Kidney (tissue), 14 donors: ENCODE results near the gene MRPS23. TPM values are rescaled to one million over a fixed set of nuclear protein-coding genes. Genes with fewer than 3 reads are reported as not detected.

Source experiments
- DNase-seq, 5 donors: peaks; one replicate each; pipeline ENCODE4 v3.0.0-alpha.2; 2013 to 2020
- FAIRE-seq: peaks from 2 replicates; lab custom pipeline; 2012; peaks lifted over from hg19 to GRCh38; lab: Jason Lieb, UNC
- H3K27ac ChIP-seq, 2 donors: one replicate each; pipeline ENCODE4 v1.7.0; 2013; ENCODE audit warnings: low read depth in 2 of 2, low read length in 2 of 2, inconsistent platforms in 1 of 2
- H3K27me3 ChIP-seq: one replicate; pipeline ENCODE4 v1.7.1; 2013; ENCODE audit warnings: low read length, inconsistent platforms; ENCODE audit not compliant: control insufficient read depth, insufficient read depth
- H3K36me3 ChIP-seq, 3 donors: one replicate each; pipeline versions ENCODE4 v1.7.0 to v1.7.1; 2013; ENCODE audit warnings: low read length in 3 of 3, control low read depth in 1 of 3, inconsistent platforms in 1 of 3; ENCODE audit not compliant: insufficient read depth in 3 of 3, control insufficient read depth in 2 of 3
- H3K4me1 ChIP-seq, 3 donors: one replicate each; pipeline versions ENCODE4 v1.7.0 to v1.7.1; 2013; ENCODE audit warnings: low read length in 3 of 3, inconsistent platforms in 1 of 3, low read depth in 1 of 3; ENCODE audit not compliant: control insufficient read depth in 2 of 3, insufficient read depth in 2 of 3
- H3K4me3 ChIP-seq, 3 donors: one replicate each; pipeline versions ENCODE4 v1.7.0 to v1.8.1; 2013; ENCODE audit warnings: low read length in 3 of 3, control low read depth in 1 of 3, inconsistent platforms in 1 of 3
- H3K9ac ChIP-seq, 3 donors: one replicate each; pipeline versions ENCODE4 v1.7.0 to v1.7.1; 2013; ENCODE audit warnings: low read length in 3 of 3, control low read depth in 1 of 3, inconsistent platforms in 1 of 3
- H3K9me3 ChIP-seq, 3 donors: one replicate each; pipeline versions ENCODE4 v1.7.0 to v1.7.1; 2013; ENCODE audit warnings: low read length in 3 of 3, control low read depth in 1 of 3, inconsistent platforms in 1 of 3; ENCODE audit not compliant: control insufficient read depth in 2 of 3, insufficient read depth in 1 of 3
- CTCF ChIP-seq: IDR thresholded peaks from 3 replicates; pipeline ENCODE4 v1.5.1; 2012; ENCODE audit warnings: mild to moderate bottlenecking, moderate library complexity, borderline replicate concordance; ENCODE audit not compliant: insufficient read depth; ENCODE audit errors: extremely low read depth
- intact Hi-C: fragments of 100-400 bp; cut with DNase I; formaldehyde crosslinking; loops from one replicate; pipeline ENCODE4 v1.11.1; 2022
- polyA plus RNA-seq: library from polyadenylated mRNA; stranded (reverse); fragments of 350-450 nt; fragmentation: Illumina TruSeq; extraction: RNeasy Lipid Tissue Mini Kit (QIAGEN cat#74804); gene quantifications from one replicate; pipeline ENCODE4 v1.2.3, GENCODE V29; 2014; ENCODE audit warnings: low read depth, low replicate concordance; ENCODE audit not compliant: insufficient read depth
- total RNA-seq: library from RNA; stranded (reverse); fragmentation: NEBNext Ultra II Directional; extraction: Animal tissue kit (Norgen Biotek cat#: 25700); gene quantifications from one replicate; pipeline ENCODE4 v1.2.1, GENCODE V29; 2021
- donor health status: control.
- donor health status: control.
- donor health status: control.
- donor health status: control.
- donor health status: control.
- donor health status: DM: yes; HTN: yes; CAD: no.
- donor health status: Normal renal cell carcinoma (clear cell type).

Gene MRPS23
- total and polyA plus RNA-seq, 2 donors from 2014 or later: 40.2 to 75.3 TPM

DNA sequence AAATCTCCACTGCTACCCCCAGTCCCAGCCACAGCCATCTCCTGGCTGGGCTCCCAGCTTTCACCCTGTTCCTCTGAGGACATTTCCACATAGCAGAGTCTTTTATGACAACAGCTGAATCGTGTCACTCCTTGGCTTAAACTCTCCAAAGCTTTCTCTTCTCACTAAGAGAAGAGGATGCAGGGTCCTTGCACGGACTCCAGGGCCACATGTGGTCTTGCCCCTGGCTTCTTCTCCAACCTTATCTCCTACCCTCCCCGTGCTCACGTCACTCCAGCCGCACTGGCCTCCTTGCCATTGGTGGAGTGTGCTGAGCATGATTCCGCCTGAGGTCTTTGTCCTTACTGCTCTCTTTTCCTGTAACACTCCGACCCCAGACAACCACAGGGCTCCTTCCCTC is 64.8 kb downstream of the MRPS23 start:
- Histone ChIP-seq H3K36me3 (no peaks in the 10 kb centered on the region), H3K4me3 (no peak overlapping the region), H3K27me3 (no peaks in the 10 kb centered on the region), H3K9ac (no peak overlapping the region), H3K9me3 (no peaks in the 10 kb centered on the region), H3K27ac (no peak overlapping the region), H3K4me1 (peaks cover 0 to 4% (median 0%) of the 10 kb centered on the region in 3 donors)
- intact Hi-C loops: no loop called here
- FAIRE-seq (no peak), DNase-seq (peak in 3 of 5 donors; percentile 74 to 94 (median 90))
- no peak for TF ChIP-seq CTCF

Other genes with a start within 250 kb of the MRPS23 start
- gene CCDC182, start 104.7 kb downstream of the MRPS23 start, total RNA-seq: not detected
- not detected for gene CCDC182, start 104.7 kb downstream of the MRPS23 start, polyA plus RNA-seq
- gene CUEDC1, start 105.4 kb upstream of the MRPS23 start, total RNA-seq: 52.3 TPM
- gene CUEDC1, start 105.4 kb upstream of the MRPS23 start, polyA plus RNA-seq: 33.0 TPM
- 92.5 TPM for gene VEZF1, start 138.2 kb upstream of the MRPS23 start, total RNA-seq
- 26.0 TPM for gene VEZF1, start 138.2 kb upstream of the MRPS23 start, polyA plus RNA-seq
- gene SRSF1, start 157.2 kb upstream of the MRPS23 start, total RNA-seq: 177 TPM
- 69.8 TPM for gene SRSF1, start 157.2 kb upstream of the MRPS23 start, polyA plus RNA-seq
- 43.2 TPM for gene DYNLL2, start 233.4 kb upstream of the MRPS23 start, total RNA-seq
- 59.7 TPM for gene DYNLL2, start 233.4 kb upstream of the MRPS23 start, polyA plus RNA-seq